Transverse colon (tissue), 4 donors: ENCODE measurements around the gene MARS1.

Experiments used
- CTCF ChIP-seq, 5 experiments: fragments of 200-600 bp in 3 of 5; fragments of 450-650 bp in 2 of 5; sonication (generic) in 3 of 5; IDR thresholded peaks; 1 replicate in 2 of 5; 2 replicates in 3 of 5; pipeline ENCODE4 v1.5.1; 2016 to 2017; ENCODE audit warnings: antibody characterized with exemption in 5 of 5, inconsistent platforms in 3 of 5, mild to moderate bottlenecking in 2 of 5, moderate library complexity in 1 of 5
- EP300 ChIP-seq: sonication (generic); formaldehyde crosslinking; IDR thresholded peaks from one replicate; pipeline ENCODE4 v1.6.1; 2017; ENCODE audit warnings: antibody characterized with exemption, low read depth
- POLR2A ChIP-seq: fragments of 450-650 bp; IDR thresholded peaks from one replicate; pipeline ENCODE4 v1.6.1; 2016; ENCODE audit warnings: antibody characterized with exemption, mild to moderate bottlenecking, moderate library complexity
- POLR2AphosphoS5 ChIP-seq, 3 donors: sonication (generic); formaldehyde crosslinking; IDR thresholded peaks; one replicate each; pipeline ENCODE4 v1.6.1; 2016; ENCODE audit warnings: antibody characterized with exemption in 3 of 3

- TF ChIP-seq CTCF (IDR thresholded peaks at IDR 0.05), result no peak
- no peak for TF ChIP-seq POLR2A
- TF ChIP-seq EP300, result no peak
- TF ChIP-seq POLR2AphosphoS5 (IDR thresholded peaks at IDR 0.05), result no peak
Measured at GRCh38 chr12:57487055-57487596, 742 bp upstream of the MARS1 start.
